Neural progenitor cell (in vitro differentiated cells): Measurements from ENCODE around the gene JAZF1.

Experiments used
- CTCF ChIP-seq: fragments of 200-600 bp; sonication (generic); IDR thresholded peaks from 2 replicates; pipeline ENCODE4 v1.5.1; 2017; ENCODE audit warnings: antibody characterized with exemption, mild to moderate bottlenecking
- EZH2 ChIP-seq: fragments of 200-600 bp; sonication (generic); IDR thresholded peaks from 2 replicates; pipeline ENCODE4 v1.6.1; 2017; ENCODE audit warnings: antibody characterized with exemption, mild to moderate bottlenecking, moderate library complexity
- EZH2phosphoT487 ChIP-seq: fragments of 200-600 bp; sonication (generic); IDR thresholded peaks from 2 replicates; pipeline ENCODE4 v1.6.1; 2017; ENCODE audit warnings: antibody characterized with exemption

- no peak for TF ChIP-seq CTCF
- TF ChIP-seq EZH2phosphoT487: no peak
- no peak for TF ChIP-seq EZH2
Observed at GRCh38 chr7:28126410-28127041, 54.1 kb downstream of the JAZF1 start.
